Keratinocyte (primary cell): ENCODE data around the gene CCN6. TPM values are rescaled to one million over a fixed set of nuclear protein-coding genes. Genes with fewer than 3 reads are reported as not detected.

Source experiments
- DNase-seq: peaks from one replicate; pipeline ENCODE4 v3.0.0-alpha.2; 2011; ENCODE audit warnings: low read depth, missing footprints, low spot score
- FAIRE-seq: peaks from 2 replicates; lab custom pipeline; 2011; peaks lifted over from hg19 to GRCh38; lab: Jason Lieb, UNC
- H2AFZ ChIP-seq: 2 replicates; pipeline ENCODE4 v1.6.0; 2012; ENCODE audit warnings: low read length, control low read depth, inconsistent platforms; ENCODE audit not compliant: control insufficient read depth
- H3K27ac ChIP-seq: 2 replicates; pipeline ENCODE4 v1.5.1; 2011; ENCODE audit warnings: low read length; ENCODE audit not compliant: control insufficient read depth, insufficient read depth
- H3K27me3 ChIP-seq: 3 replicates; pipeline ENCODE4 v1.6.0; 2011; ENCODE audit warnings: low read length; ENCODE audit not compliant: control insufficient read depth, insufficient read depth; ENCODE audit errors: extremely low read depth
- H3K36me3 ChIP-seq, 2 experiments: 2 replicates in 1 of 2; 3 replicates in 1 of 2; pipeline ENCODE4 v1.5.1; 2011; ENCODE audit warnings: low read length in 2 of 2, mild to moderate bottlenecking in 1 of 2; ENCODE audit not compliant: control insufficient read depth in 2 of 2, insufficient read depth in 2 of 2; ENCODE audit errors: extremely low read depth in 1 of 2
- H3K4me1 ChIP-seq: 3 replicates; pipeline ENCODE4 v1.5.1; 2011; ENCODE audit warnings: low read length; ENCODE audit not compliant: control insufficient read depth, insufficient read depth; ENCODE audit errors: extremely low read depth
- H3K4me2 ChIP-seq: 3 replicates; pipeline ENCODE4 v1.6.0; 2011; ENCODE audit warnings: low read depth, low read length; ENCODE audit not compliant: control insufficient read depth, insufficient read depth; ENCODE audit errors: extremely low read depth
- H3K4me3 ChIP-seq, 3 experiments: fragments of 200-600 bp in 1 of 3; sonication (generic) in 1 of 3; 2 replicates in 2 of 3; 3 replicates in 1 of 3; pipeline ENCODE4 v1.5.1; 2011 to 2016; ENCODE audit warnings: low read length in 3 of 3, mild to moderate bottlenecking in 3 of 3, control low read depth in 2 of 3, inconsistent platforms in 1 of 3, low read depth in 1 of 3, mixed read lengths in 1 of 3, mixed run types in 1 of 3, moderate library complexity in 1 of 3; ENCODE audit not compliant: control insufficient read depth in 2 of 3, insufficient read depth in 2 of 3; ENCODE audit errors: extremely low read depth in 1 of 3
- H3K79me2 ChIP-seq: 2 replicates; pipeline ENCODE4 v1.6.0; 2012; ENCODE audit warnings: low read length; ENCODE audit not compliant: control insufficient read depth, insufficient read depth
- H3K9ac ChIP-seq: 3 replicates; pipeline ENCODE4 v1.6.0; 2011; ENCODE audit warnings: low read length; ENCODE audit not compliant: control insufficient read depth, insufficient read depth; ENCODE audit errors: extremely low read depth
- H3K9me1 ChIP-seq: 3 replicates; pipeline ENCODE4 v1.6.0; 2011; ENCODE audit warnings: low read length; ENCODE audit not compliant: control insufficient read depth, insufficient read depth; ENCODE audit errors: extremely low read depth
- H3K9me3 ChIP-seq: 2 replicates; pipeline ENCODE4 v1.5.1; 2012; ENCODE audit warnings: low read depth, low read length; ENCODE audit not compliant: control insufficient read depth
- H4K20me1 ChIP-seq: 3 replicates; pipeline ENCODE4 v1.6.0; 2011; ENCODE audit warnings: low read length; ENCODE audit not compliant: control insufficient read depth, insufficient read depth; ENCODE audit errors: extremely low read depth
- CTCF ChIP-seq, 3 experiments: IDR thresholded peaks in 1 of 3; conservative IDR thresholded peaks in 1 of 3; optimal IDR thresholded peaks in 1 of 3; 2 replicates in 2 of 3; 3 replicates in 1 of 3; pipeline versions ENCODE3 to v1.5.1; 2011; ENCODE audit warnings: low read length in 3 of 3, mild to moderate bottlenecking in 3 of 3, moderate library complexity in 2 of 3, control low read depth in 1 of 3, inconsistent platforms in 1 of 3; ENCODE audit not compliant: insufficient read depth in 2 of 3; ENCODE audit errors: extremely low read depth in 1 of 3
- EZH2 ChIP-seq: IDR thresholded peaks from one replicate; pipeline ENCODE4 v1.6.1; 2012; ENCODE audit warnings: inconsistent platforms, mild to moderate bottlenecking, low read length, moderate library complexity
- dilution Hi-C: fragments of 300-500 bp; cut with MboI; formaldehyde crosslinking; loops from one replicate; pipeline ENCODE4 v1.7.0; 2020; ENCODE audit warnings: low sequenced_read_pairs; ENCODE audit not compliant: extremely low pct_ligation_motif_present
- polyA plus RNA-seq, 5 experiments: library from polyadenylated mRNA; depleted of rRNA in 3 of 5; stranded (reverse) in 3 of 5; stranded (forward) in 1 of 5; unstranded in 1 of 5; fragments of >200 nt; gene quantifications; 1 replicate in 1 of 5; 2 replicates in 3 of 5; 3 replicates in 1 of 5; pipeline versions ENCODE4 v1.2.1 to v1.2.3, GENCODE V29; 2011 to 2012; ENCODE audit warnings: missing spikeins in 2 of 5, low read depth in 1 of 5, low replicate concordance in 1 of 5

Gene CCN6
- polyA plus RNA-seq, 1 donor (not counting 4 experiments of a cell fraction or from before 2014, with no cell fraction given): 0.90 TPM

- Histone ChIP-seq H3K9me1 (no peaks in the 10 kb centered on the region), H2AFZ (no peak overlapping the region), H3K9ac (no peak overlapping the region), H3K36me3 (no peaks in the 10 kb centered on the region), H3K27ac (no peak overlapping the region), H3K27me3 (peaks cover 7% of the 10 kb centered on the region), H4K20me1 (no peaks in the 10 kb centered on the region), H3K4me2 (no peak overlapping the region), H3K79me2 (no peaks in the 10 kb centered on the region), H3K4me1 (peaks cover 7% of the 10 kb centered on the region), H3K4me3 (no peak overlapping the region), H3K9me3 (no peaks in the 10 kb centered on the region)
- TF ChIP-seq CTCF (optimal IDR thresholded peaks at IDR 0.05 in 1 of 3, IDR thresholded peaks at IDR 0.05 in 1 of 3, conservative IDR thresholded peaks at IDR 0.05 in 1 of 3; ENCODE audit: extremely low read depth in 1 of 3, insufficient read depth in 2 of 3, low read length in 3 of 3) (no peak), EZH2 (no peak)
- FAIRE-seq: no peak
- no peak for DNase-seq
- dilution Hi-C loops: no loop called here
Observed at GRCh38 chr6:112030961-112031660, 22.8 kb upstream of the CCN6 start.

- dilution Hi-C loops: no loop called here
Observed at GRCh38 chr6:112031960-112032359, 21.9 kb upstream of the CCN6 start.

More at GRCh38 chr6:112031960-112032359, 21.9 kb upstream of the CCN6 start:
- Histone ChIP-seq H3K9me1 (no peaks in the 10 kb centered on the region), H4K20me1 (no peaks in the 10 kb centered on the region), H3K4me3 (no peak overlapping the region), H3K27me3 (peaks cover 7% of the 10 kb centered on the region), H3K4me2 (no peak overlapping the region), H3K9me3 (no peaks in the 10 kb centered on the region), H3K79me2 (no peaks in the 10 kb centered on the region), H2AFZ (no peak overlapping the region), H3K9ac (no peak overlapping the region), H3K27ac (no peak overlapping the region), H3K36me3 (no peaks in the 10 kb centered on the region), H3K4me1 (peaks cover 7% of the 10 kb centered on the region)
- no peak for FAIRE-seq
- TF ChIP-seq EZH2: no peak
- TF ChIP-seq CTCF (optimal IDR thresholded peaks at IDR 0.05 in 1 of 3, IDR thresholded peaks at IDR 0.05 in 1 of 3, conservative IDR thresholded peaks at IDR 0.05 in 1 of 3; ENCODE audit: extremely low read depth in 1 of 3, insufficient read depth in 2 of 3, low read length in 3 of 3): no peak
- no peak for DNase-seq
